Measurements from ENCODE around the gene EPX. TPM values are rescaled to one million over a fixed set of nuclear protein-coding genes. Genes with fewer than 3 reads are reported as not detected.

Gene EPX
- total and polyA plus RNA-seq, 2 donors from 2014 or later = 0.19 TPM; not detected in 1

DNA sequence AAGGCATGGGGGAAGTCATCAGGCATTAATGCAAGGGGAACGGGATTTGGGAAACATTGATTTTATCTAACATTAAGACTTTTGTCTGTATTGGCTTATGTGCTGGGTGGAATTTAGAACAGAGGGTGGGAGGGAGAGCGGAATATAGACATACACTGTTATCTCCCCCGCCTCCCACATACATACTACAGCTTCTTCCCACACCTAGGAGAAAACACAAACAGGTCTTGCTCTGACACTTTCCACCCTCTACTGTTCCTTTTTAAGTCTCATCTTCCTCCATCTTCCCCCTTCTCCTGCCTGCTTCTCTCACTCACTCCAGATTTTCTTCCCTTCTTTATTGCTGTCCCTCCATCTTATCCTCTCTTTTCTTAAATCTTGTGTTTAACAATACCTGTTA is 43.9 kb upstream of the EPX start:
- FAIRE-seq = no peak
- Histone ChIP-seq H3K27ac (ENCODE audit: low read depth in 2 of 2, low read length in 2 of 2) (no peak overlapping the region), H3K36me3 (ENCODE audit: control insufficient read depth in 2 of 3, insufficient read depth in 3 of 3, low read length in 3 of 3) (no peaks in the 10 kb centered on the region), H3K4me1 (ENCODE audit: control insufficient read depth in 2 of 3, insufficient read depth in 2 of 3, low read depth in 1 of 3, low read length in 3 of 3) (no peaks in the 10 kb centered on the region), H3K27me3 (ENCODE audit: control insufficient read depth, insufficient read depth, low read length) (peaks cover 7% of the 10 kb centered on the region), H3K9ac (ENCODE audit: low read length in 3 of 3) (no peak overlapping the region), H3K9me3 (ENCODE audit: control insufficient read depth in 2 of 3, insufficient read depth in 1 of 3, low read length in 3 of 3) (peaks cover 0 to 20% (median 13%) of the 10 kb centered on the region in 3 donors), H3K4me3 (ENCODE audit: low read length in 3 of 3) (no peak overlapping the region)
- TF ChIP-seq, protein P1, sequence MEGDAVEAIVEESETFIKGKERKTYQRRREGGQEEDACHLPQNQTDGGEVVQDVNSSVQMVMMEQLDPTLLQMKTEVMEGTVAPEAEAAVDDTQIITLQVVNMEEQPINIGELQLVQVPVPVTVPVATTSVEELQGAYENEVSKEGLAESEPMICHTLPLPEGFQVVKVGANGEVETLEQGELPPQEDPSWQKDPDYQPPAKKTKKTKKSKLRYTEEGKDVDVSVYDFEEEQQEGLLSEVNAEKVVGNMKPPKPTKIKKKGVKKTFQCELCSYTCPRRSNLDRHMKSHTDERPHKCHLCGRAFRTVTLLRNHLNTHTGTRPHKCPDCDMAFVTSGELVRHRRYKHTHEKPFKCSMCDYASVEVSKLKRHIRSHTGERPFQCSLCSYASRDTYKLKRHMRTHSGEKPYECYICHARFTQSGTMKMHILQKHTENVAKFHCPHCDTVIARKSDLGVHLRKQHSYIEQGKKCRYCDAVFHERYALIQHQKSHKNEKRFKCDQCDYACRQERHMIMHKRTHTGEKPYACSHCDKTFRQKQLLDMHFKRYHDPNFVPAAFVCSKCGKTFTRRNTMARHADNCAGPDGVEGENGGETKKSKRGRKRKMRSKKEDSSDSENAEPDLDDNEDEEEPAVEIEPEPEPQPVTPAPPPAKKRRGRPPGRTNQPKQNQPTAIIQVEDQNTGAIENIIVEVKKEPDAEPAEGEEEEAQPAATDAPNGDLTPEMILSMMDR (IDR thresholded peaks at IDR 0.05; ENCODE audit: borderline replicate concordance, extremely low read depth, insufficient read depth) = no peak
- no peak for DNase-seq
- intact Hi-C loops (cut with DNase I) = no loop called here

DNA sequence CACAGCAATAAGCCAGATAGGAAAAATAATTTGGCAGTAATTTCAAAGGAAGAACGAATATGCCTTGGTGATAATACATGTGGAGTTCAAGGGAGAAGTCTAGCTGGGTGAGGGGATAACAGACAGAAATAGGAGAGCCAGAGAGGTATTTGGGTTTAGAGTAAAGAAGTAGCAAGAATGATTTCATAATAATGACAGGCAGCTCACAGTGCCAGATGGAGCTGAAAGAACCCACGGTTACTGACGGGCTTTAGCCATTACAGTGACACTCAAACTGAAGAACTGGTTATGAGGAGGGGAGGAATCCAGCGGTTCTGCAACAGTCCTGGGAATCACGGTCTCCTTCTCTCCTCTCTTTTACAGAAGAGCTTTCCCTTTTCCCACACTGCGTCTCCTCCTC is 42.1 kb upstream of the EPX start:
- Histone ChIP-seq H3K27ac (ENCODE audit: low read depth in 2 of 2, low read length in 2 of 2) (no peak overlapping the region), H3K27me3 (ENCODE audit: control insufficient read depth, insufficient read depth, low read length) (peaks cover 7% of the 10 kb centered on the region), H3K4me3 (ENCODE audit: low read length in 3 of 3) (no peak overlapping the region), H3K4me1 (ENCODE audit: control insufficient read depth in 2 of 3, insufficient read depth in 2 of 3, low read depth in 1 of 3, low read length in 3 of 3) (no peaks in the 10 kb centered on the region), H3K9ac (ENCODE audit: low read length in 3 of 3) (no peak overlapping the region), H3K36me3 (ENCODE audit: control insufficient read depth in 2 of 3, insufficient read depth in 3 of 3, low read length in 3 of 3) (no peaks in the 10 kb centered on the region), H3K9me3 (ENCODE audit: control insufficient read depth in 2 of 3, insufficient read depth in 1 of 3, low read length in 3 of 3) (peaks cover 0 to 6% (median 6%) of the 10 kb centered on the region in 3 donors)
- intact Hi-C loops (cut with DNase I) = no loop called here
- TF ChIP-seq, protein P1 (IDR thresholded peaks at IDR 0.05; ENCODE audit: borderline replicate concordance, extremely low read depth, insufficient read depth) = no peak
- DNase-seq = no peak
- no peak for FAIRE-seq

DNA sequence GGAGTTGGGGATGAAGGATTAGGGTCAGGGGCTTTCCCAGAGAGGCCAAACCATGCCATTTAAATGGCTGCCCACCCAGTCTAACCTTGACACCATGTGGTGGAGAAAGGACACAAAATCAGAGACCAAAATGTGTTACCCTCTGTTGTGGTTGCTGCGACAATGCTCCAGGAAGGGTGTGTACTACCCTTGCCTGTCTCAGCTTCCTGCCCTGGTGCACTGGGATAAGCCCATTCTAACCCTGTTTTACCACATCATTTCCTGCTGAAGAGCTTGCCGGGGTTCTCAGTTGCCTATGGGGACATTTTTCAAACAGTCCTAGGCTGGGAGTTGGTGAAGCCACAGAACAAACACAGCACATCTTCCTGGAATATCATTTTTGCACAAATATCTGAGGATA is 39.5 kb upstream of the EPX start:
- FAIRE-seq = no peak
- TF ChIP-seq, protein P1 (IDR thresholded peaks at IDR 0.05; ENCODE audit: borderline replicate concordance, extremely low read depth, insufficient read depth) = no peak
- intact Hi-C loops (cut with DNase I) = no loop called here
- Histone ChIP-seq H3K4me1 (ENCODE audit: control insufficient read depth in 2 of 3, insufficient read depth in 2 of 3, low read depth in 1 of 3, low read length in 3 of 3) (no peaks in the 10 kb centered on the region), H3K4me3 (ENCODE audit: low read length in 3 of 3) (no peak overlapping the region), H3K27ac (ENCODE audit: low read depth in 2 of 2, low read length in 2 of 2) (no peak overlapping the region), H3K9me3 (ENCODE audit: control insufficient read depth in 2 of 3, insufficient read depth in 1 of 3, low read length in 3 of 3) (no peaks in the 10 kb centered on the region), H3K36me3 (ENCODE audit: control insufficient read depth in 2 of 3, insufficient read depth in 3 of 3, low read length in 3 of 3) (no peaks in the 10 kb centered on the region), H3K9ac (ENCODE audit: low read length in 3 of 3) (no peak overlapping the region), H3K27me3 (ENCODE audit: control insufficient read depth, insufficient read depth, low read length) (peaks cover 20% of the 10 kb centered on the region)
- no peak for DNase-seq

DNA sequence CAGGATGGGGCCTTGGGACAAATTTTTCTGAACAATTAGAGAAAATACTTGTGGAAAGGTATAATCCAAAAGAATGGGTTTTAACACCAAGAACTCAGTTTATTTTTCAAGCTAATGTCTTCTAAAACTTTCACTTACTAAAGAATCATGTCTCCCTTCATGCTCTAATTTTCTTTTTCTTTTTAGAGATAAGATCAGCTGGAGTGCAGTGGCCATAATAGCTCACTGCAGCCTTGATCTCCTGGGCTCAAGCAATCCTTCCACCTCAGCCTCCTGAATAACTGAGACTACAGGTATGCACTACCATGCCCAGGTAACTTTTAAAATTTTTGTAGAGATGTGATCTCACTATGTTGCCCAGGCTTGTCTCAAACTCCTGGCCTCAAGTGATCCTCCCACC is 38.9 kb upstream of the EPX start:
- H3K9ac ChIP-seq (ENCODE audit: low read length in 3 of 3) = no peak overlapping the region
- H3K27ac ChIP-seq (ENCODE audit: low read depth in 2 of 2, low read length in 2 of 2) = no peak overlapping the region
- no peak overlapping the region for H3K4me3 ChIP-seq (ENCODE audit: low read length in 3 of 3)
- TF ChIP-seq, protein P1 (IDR thresholded peaks at IDR 0.05; ENCODE audit: borderline replicate concordance, extremely low read depth, insufficient read depth) = no peak
- DNase-seq (no peak), FAIRE-seq (no peak)
- intact Hi-C loops (cut with DNase I) = no loop called here
- H3K4me1 ChIP-seq (ENCODE audit: control insufficient read depth in 2 of 3, insufficient read depth in 2 of 3, low read depth in 1 of 3, low read length in 3 of 3) = no peaks in the 10 kb centered on the region
- H3K9me3 ChIP-seq (ENCODE audit: control insufficient read depth in 2 of 3, insufficient read depth in 1 of 3, low read length in 3 of 3) = no peaks in the 10 kb centered on the region
- peaks cover 22% of the 10 kb centered on the region for H3K27me3 ChIP-seq (ENCODE audit: control insufficient read depth, insufficient read depth, low read length)
- no peaks in the 10 kb centered on the region for H3K36me3 ChIP-seq (ENCODE audit: control insufficient read depth in 2 of 3, insufficient read depth in 3 of 3, low read length in 3 of 3)

Measured in kidney (tissue), 14 donors.